Loucy (cell line): ENCODE data around the gene CYSRT1.

ENCODE experiments used
- H2AFZ ChIP-seq: fragments of 200-600 bp; sonication (generic); 2 replicates; pipeline ENCODE4 v1.6.0; 2016; ENCODE audit warnings: antibody characterized with exemption, mild to moderate bottlenecking, low read length, moderate library complexity
- H3F3A ChIP-seq: fragments of 200-600 bp; 2 replicates; pipeline ENCODE4 v1.6.0; 2016; ENCODE audit warnings: antibody characterized with exemption, low read depth, mild to moderate bottlenecking
- H3K27me3 ChIP-seq: fragments of 200-600 bp; sonication (generic); 2 replicates; pipeline ENCODE4 v1.6.1; 2014; ENCODE audit warnings: low read length, mild to moderate bottlenecking; ENCODE audit not compliant: insufficient read depth, poor library complexity, severe bottlenecking
- H3K36me3 ChIP-seq: fragments of 200-600 bp; sonication (generic); 2 replicates; pipeline ENCODE4 v1.6.1; 2016; ENCODE audit warnings: low read length; ENCODE audit not compliant: insufficient read depth
- H3K4me1 ChIP-seq: fragments of 200-600 bp; sonication (generic); 2 replicates; pipeline ENCODE4 v1.5.1; 2014; ENCODE audit warnings: low read length, mild to moderate bottlenecking; ENCODE audit not compliant: insufficient read depth, poor library complexity, severe bottlenecking
- H3K4me2 ChIP-seq: fragments of 200-600 bp; sonication (generic); 2 replicates; pipeline ENCODE4 v1.6.0; 2014; ENCODE audit warnings: antibody characterized with exemption, low read length, low read depth, mild to moderate bottlenecking; ENCODE audit not compliant: poor library complexity, severe bottlenecking
- H3K4me3 ChIP-seq: fragments of 200-600 bp; sonication (generic); 2 replicates; pipeline ENCODE4 v1.5.1; 2014; ENCODE audit warnings: low read length, mild to moderate bottlenecking, mixed read lengths; ENCODE audit not compliant: poor library complexity, severe bottlenecking
- H3K79me2 ChIP-seq: fragments of 200-600 bp; sonication (generic); 2 replicates; pipeline ENCODE4 v1.6.1; 2014; ENCODE audit warnings: low read length; ENCODE audit not compliant: insufficient read depth
- H3K9ac ChIP-seq: fragments of 200-600 bp; sonication (generic); 2 replicates; pipeline ENCODE4 v1.6.0; 2014; ENCODE audit warnings: mild to moderate bottlenecking, low read depth, low read length, moderate library complexity; ENCODE audit not compliant: poor library complexity, severe bottlenecking
- H3K9me2 ChIP-seq: fragments of 200-600 bp; sonication (generic); replicated peaks from 2 replicates; pipeline ENCODE4 v1.6.1; 2016; ENCODE audit warnings: low read depth, low read length, mixed read lengths
- H3K9me3 ChIP-seq: fragments of 200-600 bp; sonication (generic); 2 replicates; pipeline ENCODE4 v1.6.1; 2014; ENCODE audit warnings: mild to moderate bottlenecking, antibody characterized with exemption, low read length, low read depth; ENCODE audit not compliant: insufficient read depth
- H4K20me1 ChIP-seq: fragments of 200-600 bp; sonication (generic); 2 replicates; pipeline ENCODE4 v1.6.0; 2014; ENCODE audit warnings: antibody characterized with exemption, low read length, mild to moderate bottlenecking; ENCODE audit not compliant: insufficient read depth, poor library complexity, severe bottlenecking
- CTCF ChIP-seq: fragments of 200-600 bp; sonication (generic); conservative IDR thresholded peaks from 2 replicates; pipeline ENCODE4 v1.5.1; 2014; ENCODE audit warnings: mild to moderate bottlenecking, antibody characterized with exemption, low read length
- EZH2phosphoT487 ChIP-seq: fragments of 200-600 bp; IDR thresholded peaks from 2 replicates; pipeline ENCODE4 v1.6.1; 2018; ENCODE audit warnings: antibody characterized with exemption, mild to moderate bottlenecking, moderate library complexity, borderline replicate concordance

CYSRT1 gene

GRCh38 chr9:137234055-137234697 is 9.2 kb downstream of the CYSRT1 start:
- no peaks in the 10 kb centered on the region for H3K27me3 ChIP-seq
- H3K9me3 ChIP-seq: no peaks in the 10 kb centered on the region
- H3K9me2 ChIP-seq: no peaks in the 10 kb centered on the region
- peaks cover 25% of the 10 kb centered on the region for H3K4me1 ChIP-seq
- no peak overlapping the region for H3K9ac ChIP-seq
- no peaks in the 10 kb centered on the region for H3K36me3 ChIP-seq
- H2AFZ ChIP-seq: no peak overlapping the region
- no peaks in the 10 kb centered on the region for H4K20me1 ChIP-seq
- no peak for TF ChIP-seq EZH2phosphoT487
- no peak for TF ChIP-seq CTCF
- no peak overlapping the region for H3K4me2 ChIP-seq
- H3F3A ChIP-seq: no peaks in the 10 kb centered on the region
- no peak overlapping the region for H3K4me3 ChIP-seq
- peaks cover 18% of the 10 kb centered on the region; the same call in 1 of the 2 replicates for H3K79me2 ChIP-seq

- H3K79me2 ChIP-seq: peaks cover 25% of the 10 kb centered on the region; the same call in 1 of the 2 replicates
- no peaks in the 10 kb centered on the region for H3K9me3 ChIP-seq
- H3F3A ChIP-seq: 0 out of 2 replicates have a peak, but pooled peaks cover 1% of the 10 kb centered on the region
- H3K27me3 ChIP-seq: no peaks in the 10 kb centered on the region
- no peaks in the 10 kb centered on the region for H4K20me1 ChIP-seq
- no peak overlapping the region for H2AFZ ChIP-seq
- no peaks in the 10 kb centered on the region for H3K9me2 ChIP-seq
- no peak overlapping the region for H3K9ac ChIP-seq
- H3K4me2 ChIP-seq: no peak overlapping the region
- H3K4me1 ChIP-seq: peaks cover 25% of the 10 kb centered on the region
- H3K4me3 ChIP-seq: no peak overlapping the region
- H3K36me3 ChIP-seq: no peaks in the 10 kb centered on the region
- TF ChIP-seq CTCF: no peak
- TF ChIP-seq EZH2phosphoT487: no peak
Observed at GRCh38 chr9:137234758-137235423, 9.9 kb downstream of the CYSRT1 start.

GRCh38 chr9:137235424-137236237 is 10.7 kb downstream of the CYSRT1 start:
- no peaks in the 10 kb centered on the region for H3K9me2 ChIP-seq
- H2AFZ ChIP-seq: no peak overlapping the region
- 0 out of 2 replicates have a peak, but pooled peaks cover 6% of the 10 kb centered on the region for H3F3A ChIP-seq
- H3K9ac ChIP-seq: peak overlapping the region; percentile 38
- no peaks in the 10 kb centered on the region for H4K20me1 ChIP-seq
- H3K4me1 ChIP-seq: peaks cover 25% of the 10 kb centered on the region
- peaks cover 25% of the 10 kb centered on the region; the same call in 1 of the 2 replicates for H3K79me2 ChIP-seq
- H3K27me3 ChIP-seq: no peaks in the 10 kb centered on the region
- no peaks in the 10 kb centered on the region for H3K9me3 ChIP-seq
- TF ChIP-seq CTCF (no peak), EZH2phosphoT487 (no peak)
- no peak overlapping the region for H3K4me3 ChIP-seq
- H3K36me3 ChIP-seq: no peaks in the 10 kb centered on the region
- peak overlapping the region; percentile 75 for H3K4me2 ChIP-seq
